Suprapubic skin (tissue), 4 donors: ENCODE data around the gene RBP4. TPM values are rescaled to one million over a fixed set of nuclear protein-coding genes. Genes with fewer than 3 reads are reported as not detected.

Source experiments
- DNase-seq, 2 donors: peaks; one replicate each; pipeline ENCODE4 v3.0.0-alpha.2; 2019; ENCODE audit warnings: low spot score in 2 of 2
- H3K27ac ChIP-seq: fragments of 200-600 bp; sonication (generic); one replicate; pipeline ENCODE4 v1.5.1; 2019
- H3K27me3 ChIP-seq: fragments of 200-600 bp; sonication (generic); one replicate; pipeline ENCODE4 v1.5.1; 2019
- H3K36me3 ChIP-seq: fragments of 200-600 bp; sonication (generic); one replicate; pipeline ENCODE4 v1.5.1; 2019
- H3K4me1 ChIP-seq: fragments of 200-600 bp; sonication (generic); one replicate; pipeline ENCODE4 v1.5.1; 2019
- H3K4me3 ChIP-seq: fragments of 200-600 bp; sonication (generic); one replicate; pipeline ENCODE4 v1.5.1; 2019; ENCODE audit warnings: mild to moderate bottlenecking
- H3K9me3 ChIP-seq: fragments of 200-600 bp; sonication (generic); one replicate; pipeline ENCODE4 v1.5.1; 2019
- CTCF ChIP-seq, 2 donors: fragments of 200-600 bp in 1 of 2; fragments of 450-650 bp in 1 of 2; sonication (generic) in 1 of 2; IDR thresholded peaks; one replicate each; pipeline ENCODE4 v1.5.1; 2016 to 2019; ENCODE audit warnings: antibody characterized with exemption in 2 of 2, mild to moderate bottlenecking in 1 of 2, moderate library complexity in 1 of 2
- EP300 ChIP-seq: sonication (generic); formaldehyde crosslinking; IDR thresholded peaks from one replicate; pipeline ENCODE4 v1.6.1; 2017; ENCODE audit warnings: antibody characterized with exemption
- POLR2A ChIP-seq, 2 donors: fragments of 450-650 bp; IDR thresholded peaks; one replicate each; pipeline ENCODE4 v1.6.1; 2017; ENCODE audit warnings: antibody characterized with exemption in 2 of 2, mild to moderate bottlenecking in 2 of 2, moderate library complexity in 2 of 2
- POLR2AphosphoS5 ChIP-seq, 3 donors: sonication (generic); formaldehyde crosslinking; IDR thresholded peaks; one replicate each; pipeline ENCODE4 v1.6.1; 2017; ENCODE audit warnings: antibody characterized with exemption in 3 of 3
- WGBS: methylation state at CpG from one replicate; pipeline ENCODE4 v1.1.5; 2018; 5-methylcytosine and 5-hydroxymethylcytosine counted together
- total RNA-seq, 4 donors: library from RNA; depleted of rRNA; stranded (reverse); fragments of >200 nt; gene quantifications; one replicate each; pipeline ENCODE4 v1.1.0, GENCODE V29; 2016

The RBP4 gene
- total RNA-seq, 4 donors from 2014 or later = 8.5 to 32.7 (median 18.2) TPM

- peaks cover 46% of the 10 kb centered on the region for H3K27me3 ChIP-seq
- H3K27ac ChIP-seq = no peak overlapping the region
- H3K4me3 ChIP-seq = peak overlapping the region; percentile 48
- no peak for TF ChIP-seq EP300
- TF ChIP-seq POLR2A (IDR thresholded peaks at IDR 0.05) = no peak
- TF ChIP-seq POLR2AphosphoS5 (IDR thresholded peaks at IDR 0.05) = no peak
- TF ChIP-seq CTCF (IDR thresholded peaks at IDR 0.05) = no peak
- WGBS = 0% methylated on average over 16 of the region's 60 CpGs
- DNase-seq = no peak
- no peaks in the 10 kb centered on the region for H3K36me3 ChIP-seq
- H3K9me3 ChIP-seq = no peaks in the 10 kb centered on the region
- peaks cover 14% of the 10 kb centered on the region for H3K4me1 ChIP-seq
These were observed 439 bp downstream of the RBP4 start for GRCh38 chr10:93600446-93601145.

- TF ChIP-seq EP300 (no peak), POLR2AphosphoS5 (IDR thresholded peaks at IDR 0.05) (no peak), POLR2A (IDR thresholded peaks at IDR 0.05) (no peak), CTCF (IDR thresholded peaks at IDR 0.05) (no peak)
- H3K36me3 ChIP-seq = no peaks in the 10 kb centered on the region
- no peak overlapping the region for H3K4me3 ChIP-seq
- WGBS = 86% methylated on average over 4 of the region's 4 CpGs
- peaks cover 41% of the 10 kb centered on the region for H3K27me3 ChIP-seq
- H3K27ac ChIP-seq = no peak overlapping the region
- peak in 1 of 2 donors; percentile 21 for DNase-seq
- peaks cover 14% of the 10 kb centered on the region for H3K4me1 ChIP-seq
- no peaks in the 10 kb centered on the region for H3K9me3 ChIP-seq
These were observed 1.3 kb downstream of the RBP4 start for GRCh38 chr10:93599778-93600177.

- peaks cover 14% of the 10 kb centered on the region for H3K4me1 ChIP-seq
- H3K27me3 ChIP-seq = peaks cover 36% of the 10 kb centered on the region
- no peaks in the 10 kb centered on the region for H3K36me3 ChIP-seq
- H3K4me3 ChIP-seq = no peak overlapping the region
- WGBS = 57% methylated on average over 1 of the region's 1 CpG
- TF ChIP-seq EP300 (no peak), POLR2AphosphoS5 (IDR thresholded peaks at IDR 0.05) (no peak), POLR2A (IDR thresholded peaks at IDR 0.05) (no peak), CTCF (IDR thresholded peaks at IDR 0.05) (no peak)
- no peak overlapping the region for H3K27ac ChIP-seq
- peak in 1 of 2 donors; percentile 13 for DNase-seq
- H3K9me3 ChIP-seq = no peaks in the 10 kb centered on the region
These were observed 1.7 kb downstream of the RBP4 start for GRCh38 chr10:93599335-93599734.

GRCh38 chr10:93598157-93598556 lies 2.9 kb downstream of the RBP4 start:
- TF ChIP-seq POLR2A (IDR thresholded peaks at IDR 0.05) (no peak), CTCF (IDR thresholded peaks at IDR 0.05) (no peak), POLR2AphosphoS5 (IDR thresholded peaks at IDR 0.05) (no peak), EP300 (no peak)
- DNase-seq = no peak
- peaks cover 28% of the 10 kb centered on the region for H3K27me3 ChIP-seq
- no peak overlapping the region for H3K27ac ChIP-seq
- H3K4me3 ChIP-seq = no peak overlapping the region
- no peaks in the 10 kb centered on the region for H3K36me3 ChIP-seq
- 92% methylated on average over 5 of the region's 5 CpGs for whole genome bisulfite sequencing
- H3K9me3 ChIP-seq = no peaks in the 10 kb centered on the region
- peaks cover 14% of the 10 kb centered on the region for H3K4me1 ChIP-seq

- no peak for TF ChIP-seq POLR2AphosphoS5 (IDR thresholded peaks at IDR 0.05)
- no peak for TF ChIP-seq CTCF (IDR thresholded peaks at IDR 0.05)
- WGBS = 83% methylated on average over 1 of the region's 1 CpG
- peaks cover 20% of the 10 kb centered on the region for H3K27me3 ChIP-seq
These were observed 3.9 kb downstream of the RBP4 start for GRCh38 chr10:93597075-93597599.

More at GRCh38 chr10:93597075-93597599, 3.9 kb downstream of the RBP4 start:
- H3K9me3 ChIP-seq = no peaks in the 10 kb centered on the region
- no peak overlapping the region for H3K4me3 ChIP-seq
- peak in 1 of 2 donors; percentile 1 for DNase-seq
- peaks cover 14% of the 10 kb centered on the region for H3K4me1 ChIP-seq
- H3K36me3 ChIP-seq = no peaks in the 10 kb centered on the region
- H3K27ac ChIP-seq = no peak overlapping the region
